Ramos (cell line): ENCODE data around the gene FEV.

Experiments
- in situ Hi-C: fragments of 300-500 bp; cut with MboI; formaldehyde crosslinking; loops from one replicate; pipeline ENCODE4 v1.14.3; 2022; ENCODE audit warnings: low sequenced_read_pairs; ENCODE audit not compliant: unreplicated experiment

The FEV gene

DNA sequence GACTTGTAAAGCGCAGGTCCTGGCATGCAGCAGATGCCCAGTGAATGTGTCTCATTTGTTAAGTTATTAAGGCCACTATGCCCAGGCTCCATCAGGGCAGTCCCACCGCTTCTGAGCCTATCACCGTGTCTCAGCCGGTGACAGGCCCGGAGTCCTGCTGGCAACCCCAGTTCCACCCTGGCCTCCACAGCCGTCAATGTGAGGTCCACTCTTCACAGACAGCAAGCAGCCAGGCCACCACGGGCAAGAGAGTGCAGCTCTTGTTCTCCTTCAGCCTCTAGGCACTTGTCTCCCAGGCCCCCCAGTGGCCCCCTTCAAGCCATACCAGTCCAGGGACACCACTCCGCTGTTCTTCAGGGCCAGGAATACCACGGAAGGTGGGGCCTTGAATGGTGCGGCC lies 33.7 kb upstream of the FEV start:
- in situ Hi-C loops, result no loop called here

DNA sequence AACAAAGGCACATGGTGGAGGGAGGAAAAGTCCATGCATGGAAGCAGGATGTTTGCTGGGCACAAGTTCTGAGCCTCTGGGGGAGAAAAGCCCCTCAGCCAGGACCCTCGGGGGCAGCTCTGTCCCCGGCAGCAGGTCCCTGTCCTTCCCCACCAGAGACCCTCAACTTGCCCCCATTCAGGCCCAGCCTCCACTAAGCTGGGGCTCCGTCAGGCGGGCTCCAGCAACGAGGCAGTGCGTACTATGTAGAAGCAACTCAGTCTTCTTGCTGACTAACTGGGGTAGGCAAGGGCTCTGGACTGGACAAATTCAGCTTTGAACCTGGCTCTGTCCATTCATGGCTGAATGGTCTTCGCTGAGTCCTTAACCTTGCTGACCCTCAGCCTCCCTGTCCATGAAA lies 33.3 kb upstream of the FEV start:
- in situ Hi-C loops, result no loop called here

DNA sequence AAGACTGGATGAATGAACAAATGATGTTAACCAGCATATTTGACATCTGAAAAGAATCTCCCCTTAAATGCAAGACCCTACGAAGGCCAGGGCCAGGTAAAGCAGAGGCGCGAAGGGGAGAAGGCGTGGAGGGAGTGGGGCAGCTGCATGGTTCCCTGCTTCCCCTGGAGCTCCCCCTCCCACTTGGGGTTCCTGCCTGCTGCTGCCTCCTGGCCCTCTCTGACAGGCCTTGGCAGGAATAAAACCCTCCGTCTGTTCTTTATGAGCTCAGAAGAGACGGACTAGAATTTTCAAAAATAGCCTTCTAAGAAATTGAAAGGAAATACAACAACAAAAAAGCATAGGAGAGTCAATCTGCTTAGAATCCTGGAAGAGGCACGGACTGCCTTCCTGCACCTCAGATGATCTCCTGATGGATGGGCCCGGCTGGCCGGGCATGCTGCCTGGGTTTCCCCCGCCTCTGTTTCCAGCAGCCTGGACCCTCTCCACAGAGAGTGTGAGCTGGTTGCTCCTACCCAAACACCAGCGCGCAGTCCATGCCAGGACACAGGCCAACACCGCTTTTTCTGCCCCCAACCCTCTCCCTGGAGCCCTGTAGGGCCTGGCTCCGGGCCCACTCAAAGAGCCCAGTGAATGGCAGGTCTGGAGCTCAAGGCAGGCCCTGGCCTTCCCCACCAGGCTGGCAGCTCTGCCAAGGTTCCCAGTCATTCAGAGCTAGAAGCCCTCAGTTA lies 32.4 kb upstream of the FEV start:
- in situ Hi-C loops, result no loop called here

DNA sequence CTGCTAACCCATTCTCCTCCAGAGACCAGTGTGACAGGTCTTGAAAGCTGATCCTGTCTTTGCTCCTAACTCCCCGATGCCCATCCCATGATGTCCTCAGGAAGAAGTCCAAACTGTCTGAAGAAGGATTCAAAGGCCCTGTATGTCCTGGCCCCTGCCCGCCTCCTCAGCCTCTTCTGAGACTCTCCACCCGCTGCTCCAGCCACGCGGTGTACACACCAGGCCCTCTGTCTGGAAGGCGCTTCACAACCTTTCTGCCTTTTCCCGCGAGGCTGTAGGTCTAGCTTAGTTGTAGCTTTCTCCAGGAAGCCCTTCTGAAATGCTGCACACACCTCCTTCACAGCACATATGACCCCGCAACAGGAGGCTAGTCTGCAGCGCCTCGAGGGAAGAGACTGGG lies 31.7 kb upstream of the FEV start:
- in situ Hi-C loops, result no loop called here

DNA sequence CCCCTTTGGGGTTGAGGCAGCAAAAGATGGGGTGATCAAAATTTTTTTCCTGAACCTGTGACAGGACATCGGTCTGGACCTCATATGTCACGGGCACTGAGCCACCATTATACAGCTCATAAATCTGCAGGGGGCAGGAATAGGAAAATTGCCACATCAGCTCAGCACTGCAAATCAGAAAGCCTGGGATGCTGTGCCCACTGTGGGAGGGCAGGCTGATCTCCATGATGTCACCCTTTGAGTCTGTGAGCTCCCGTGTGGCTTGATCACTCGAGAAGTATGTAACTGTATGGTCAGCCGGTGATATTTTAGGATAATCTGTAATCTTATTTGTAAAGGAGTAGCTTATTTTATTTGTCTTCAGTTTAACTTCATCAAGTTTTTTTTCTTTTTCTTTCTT lies 25.9 kb upstream of the FEV start:
- in situ Hi-C loops, result no loop called here

DNA sequence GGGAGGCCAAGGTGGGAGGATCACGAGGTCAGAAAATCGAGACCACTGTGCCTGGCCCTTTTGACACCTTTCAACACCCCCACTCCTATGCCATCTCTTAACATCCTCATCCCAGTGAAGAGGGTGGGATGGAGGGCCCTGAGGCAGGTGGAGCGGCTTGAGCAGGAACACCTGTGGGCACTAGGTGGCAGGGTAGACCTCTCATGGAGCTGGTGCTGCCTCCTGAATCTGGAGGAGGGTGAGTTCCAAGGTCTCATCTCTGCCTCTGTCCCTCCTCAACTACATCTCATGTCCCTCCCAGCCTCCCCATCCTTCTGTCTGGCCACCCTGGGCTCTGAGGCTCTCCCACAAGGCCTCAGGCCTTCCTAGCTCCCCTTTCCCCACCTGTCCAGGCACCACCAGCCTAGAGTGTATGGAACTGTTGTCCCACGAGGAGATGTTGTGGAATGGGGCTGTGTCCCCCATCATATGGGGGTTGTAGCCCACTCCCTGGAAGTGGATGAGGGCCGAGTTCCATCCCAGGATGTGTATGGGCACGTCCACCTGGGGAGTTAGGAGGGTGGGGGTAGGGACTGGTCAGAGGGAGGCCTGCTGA lies 25.3 kb upstream of the FEV start:
- in situ Hi-C loops, result no loop called here

DNA sequence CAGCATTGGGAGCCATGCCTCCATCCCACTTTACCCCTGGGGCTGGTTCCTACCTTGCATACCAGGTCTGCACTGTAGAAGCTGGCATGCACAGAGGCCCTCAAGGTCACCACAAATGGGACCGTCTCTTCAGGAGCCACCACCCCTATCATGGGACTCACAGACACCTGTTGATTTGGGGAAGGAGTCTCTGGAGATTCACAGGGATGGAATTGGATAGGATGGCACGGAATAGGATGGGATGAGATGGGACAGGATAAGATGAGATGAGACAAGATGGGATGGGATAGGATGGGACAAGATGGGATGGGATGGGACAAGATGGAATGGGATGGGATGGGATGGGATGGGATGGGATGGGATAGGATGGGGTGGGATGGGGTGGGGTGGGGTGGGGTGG lies 24.3 kb upstream of the FEV start:
- in situ Hi-C loops, result no loop called here

DNA sequence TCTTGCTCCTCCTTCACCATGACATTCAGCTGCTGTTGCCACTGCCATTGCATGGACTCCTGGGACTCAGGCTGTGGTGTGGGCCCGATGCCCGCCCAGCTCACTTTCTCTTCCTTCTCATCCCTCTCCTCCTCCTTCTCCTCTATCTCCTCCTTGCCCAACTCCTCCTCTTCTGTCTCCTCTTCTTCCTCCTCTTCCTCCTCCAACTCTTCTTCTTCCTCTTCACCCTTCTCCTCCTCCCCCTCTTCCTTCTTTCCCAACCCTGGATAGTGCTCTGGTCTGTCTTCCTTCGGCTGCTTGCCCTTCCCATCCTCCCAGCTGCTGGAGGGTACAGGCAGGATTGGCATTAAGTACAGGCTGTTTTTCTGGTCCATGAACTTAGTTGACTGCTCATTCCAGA lies 19.0 kb upstream of the FEV start:
- in situ Hi-C loops, result no loop called here

DNA sequence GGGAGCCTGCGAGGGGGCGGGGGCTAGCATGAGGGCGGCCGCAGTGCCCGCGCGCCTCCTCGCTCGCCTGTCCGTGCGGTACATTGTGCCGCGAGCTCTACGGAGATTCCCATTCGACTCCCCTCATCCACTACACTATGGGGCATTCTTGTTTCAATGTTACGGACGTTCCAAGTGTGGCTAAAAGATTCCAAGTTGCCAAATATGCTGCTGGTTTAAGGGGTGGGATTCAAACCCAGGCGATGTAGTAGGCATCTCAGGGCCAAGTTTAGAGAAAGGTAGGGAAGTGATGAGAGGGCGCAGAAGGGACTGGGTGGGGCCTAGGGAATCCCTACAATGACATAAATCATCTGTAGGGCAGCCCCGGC lies 18.3 kb upstream of the FEV start:
- in situ Hi-C loops, result no loop called here

DNA sequence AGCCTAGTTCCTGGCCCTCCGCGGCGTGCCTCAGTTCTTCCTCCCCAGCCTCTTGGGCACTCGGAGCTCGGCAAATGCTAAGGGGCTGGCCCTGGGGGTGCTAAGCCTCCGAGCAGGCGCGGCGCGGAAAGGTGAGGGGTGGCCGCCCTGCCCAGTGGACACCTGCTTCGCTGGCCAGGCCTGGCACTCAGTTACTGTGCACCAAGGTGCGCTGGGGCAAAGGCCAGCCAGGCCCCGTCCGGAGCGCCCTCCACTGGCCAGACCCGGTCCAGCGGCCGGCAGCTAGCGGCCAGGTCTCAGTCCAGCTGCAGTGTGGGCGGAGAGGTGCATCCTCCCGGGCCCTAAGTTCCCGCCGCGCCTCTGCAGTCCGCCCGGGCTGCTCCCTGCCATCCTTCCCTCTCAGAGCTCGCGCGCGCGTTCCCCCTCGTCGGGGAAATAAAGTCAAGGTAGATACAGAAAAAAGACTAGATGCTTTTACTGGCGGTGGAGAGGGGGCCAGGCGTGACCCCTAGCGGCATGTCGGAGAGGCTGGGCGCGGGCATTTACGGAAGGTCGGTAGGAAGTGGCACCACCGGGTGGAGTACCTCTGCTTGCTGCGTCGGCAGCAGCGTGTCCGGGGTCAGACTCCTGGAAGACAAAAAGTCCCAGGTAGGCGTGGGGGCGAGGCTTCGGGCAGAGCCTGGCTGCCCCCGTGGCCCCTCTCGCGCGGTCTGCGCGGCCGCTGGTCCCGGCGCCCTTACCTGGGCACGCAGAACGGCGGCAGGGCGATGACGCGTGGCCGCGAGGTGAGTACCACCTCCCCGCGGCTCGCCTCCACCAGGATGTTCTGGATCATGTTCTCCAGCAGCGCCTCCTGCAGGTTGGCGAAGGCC lies 17.6 kb upstream of the FEV start:
- in situ Hi-C loops, result no loop called here

DNA sequence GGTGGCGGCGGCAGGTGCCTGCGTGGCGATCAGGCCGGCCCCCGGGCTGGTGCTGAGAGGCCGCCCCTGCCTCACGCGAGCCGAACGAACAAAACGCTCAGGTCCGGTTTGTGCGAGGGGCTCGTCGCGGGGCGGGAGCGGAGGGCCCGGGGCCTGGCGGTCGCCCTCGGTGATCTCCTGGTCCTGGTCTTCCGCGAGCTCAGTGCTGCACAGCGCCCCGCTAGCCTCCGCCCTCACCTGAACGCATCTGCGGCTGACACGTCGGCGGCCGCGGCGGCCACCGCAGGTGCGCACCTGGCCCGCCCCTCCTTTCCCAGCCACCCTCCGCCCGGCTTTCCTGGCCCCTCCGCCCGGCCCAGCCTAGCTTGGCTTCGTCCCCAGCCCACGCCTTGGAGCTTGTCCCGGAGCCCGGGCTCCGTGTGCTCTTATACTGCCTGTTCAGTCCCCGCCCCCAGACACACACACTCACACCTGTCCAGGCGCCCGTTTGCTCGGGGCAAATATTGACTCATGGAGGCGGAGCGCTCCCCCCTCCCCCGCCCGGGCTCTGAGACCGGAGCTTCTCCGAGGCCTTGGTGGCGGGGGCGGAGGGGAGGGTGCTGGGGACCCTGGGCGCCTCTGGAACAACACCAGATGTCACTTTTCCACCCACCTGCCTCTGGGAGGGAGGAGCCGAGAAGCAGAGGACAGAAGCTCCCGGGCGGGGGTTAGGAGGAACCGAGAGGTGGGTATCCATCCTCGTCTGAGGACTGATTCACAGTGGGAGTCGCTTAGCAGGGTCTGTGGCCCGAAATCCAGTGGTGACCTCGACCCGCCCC lies 16.8 kb upstream of the FEV start:
- in situ Hi-C loops, result no loop called here

DNA sequence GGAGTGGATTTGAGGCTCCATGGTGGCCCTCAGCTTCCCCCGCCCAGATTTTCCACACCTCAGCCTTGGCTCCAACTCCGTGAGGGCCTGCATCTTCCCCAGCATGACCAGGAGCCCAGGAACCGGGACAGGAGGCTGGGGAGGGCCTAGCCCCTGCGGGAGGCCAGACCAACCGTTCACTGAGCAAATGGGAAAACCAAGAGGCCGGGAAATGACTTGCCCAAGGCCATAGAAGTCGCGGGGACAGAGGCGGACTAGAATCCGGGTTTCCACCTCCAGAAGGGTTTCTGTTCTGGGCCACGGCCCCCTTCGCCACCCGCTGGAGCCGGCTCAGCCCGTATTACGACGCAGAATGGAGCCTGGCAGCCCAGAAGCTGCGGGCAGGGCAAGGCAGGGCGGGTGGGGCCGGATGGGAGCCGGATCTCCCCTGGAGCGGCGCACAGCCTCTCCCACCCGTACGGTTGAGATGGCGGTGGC lies 16.2 kb upstream of the FEV start:
- in situ Hi-C loops, result no loop called here

DNA sequence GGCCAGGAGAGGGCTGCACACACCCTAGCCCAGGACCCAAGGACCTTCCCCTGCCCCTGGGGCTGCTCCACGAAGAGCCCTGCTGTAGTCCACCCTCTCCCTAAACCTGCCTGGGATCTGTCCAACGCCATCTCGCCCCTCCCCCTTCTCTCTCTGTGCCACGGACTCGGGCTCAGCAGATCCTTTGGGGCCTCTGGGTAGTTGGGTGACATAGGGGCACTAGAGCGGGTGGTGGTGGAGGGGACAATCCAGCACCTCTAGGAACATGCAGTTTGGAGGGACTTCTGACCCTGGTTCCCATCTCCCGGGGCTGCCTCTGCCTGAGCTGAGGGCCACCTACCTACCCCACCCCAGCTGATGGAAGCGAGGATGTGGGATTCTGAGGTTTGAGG lies 15.6 kb upstream of the FEV start:
- in situ Hi-C loops, result no loop called here

DNA sequence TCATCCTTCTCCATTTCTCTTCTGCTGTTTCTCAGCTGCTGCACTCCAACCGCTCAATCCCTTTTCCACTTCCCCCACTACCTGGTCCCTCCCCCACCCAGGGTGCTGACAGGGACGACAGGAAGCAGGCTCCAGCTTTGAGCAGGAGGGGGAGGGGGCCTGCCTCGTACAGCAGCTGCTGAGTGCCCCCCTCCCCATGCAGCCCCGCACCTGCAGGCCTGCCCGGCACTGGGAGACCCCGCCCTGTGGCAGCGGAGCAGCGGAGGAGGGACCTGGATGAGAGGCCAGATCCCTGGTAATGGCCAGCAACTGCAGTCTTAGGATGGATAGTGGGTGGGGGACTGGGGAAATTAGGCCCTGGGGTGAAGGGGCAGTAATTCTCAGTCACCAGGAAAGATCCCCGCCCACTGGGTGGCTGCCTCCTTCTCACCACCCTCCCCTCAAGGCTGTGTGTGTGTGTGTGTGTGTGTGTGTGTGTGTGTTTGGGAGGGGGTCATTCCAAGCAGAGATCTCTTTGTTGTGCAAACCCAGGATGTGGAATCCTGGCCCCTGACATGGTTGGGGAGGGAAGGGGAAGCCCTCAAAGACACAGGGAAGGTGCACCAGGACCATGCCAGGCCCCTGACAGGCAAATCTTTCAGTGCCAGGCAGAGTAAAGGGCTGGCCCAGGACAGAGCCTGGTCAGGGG lies 15.0 kb upstream of the FEV start:
- in situ Hi-C loops, result no loop called here

DNA sequence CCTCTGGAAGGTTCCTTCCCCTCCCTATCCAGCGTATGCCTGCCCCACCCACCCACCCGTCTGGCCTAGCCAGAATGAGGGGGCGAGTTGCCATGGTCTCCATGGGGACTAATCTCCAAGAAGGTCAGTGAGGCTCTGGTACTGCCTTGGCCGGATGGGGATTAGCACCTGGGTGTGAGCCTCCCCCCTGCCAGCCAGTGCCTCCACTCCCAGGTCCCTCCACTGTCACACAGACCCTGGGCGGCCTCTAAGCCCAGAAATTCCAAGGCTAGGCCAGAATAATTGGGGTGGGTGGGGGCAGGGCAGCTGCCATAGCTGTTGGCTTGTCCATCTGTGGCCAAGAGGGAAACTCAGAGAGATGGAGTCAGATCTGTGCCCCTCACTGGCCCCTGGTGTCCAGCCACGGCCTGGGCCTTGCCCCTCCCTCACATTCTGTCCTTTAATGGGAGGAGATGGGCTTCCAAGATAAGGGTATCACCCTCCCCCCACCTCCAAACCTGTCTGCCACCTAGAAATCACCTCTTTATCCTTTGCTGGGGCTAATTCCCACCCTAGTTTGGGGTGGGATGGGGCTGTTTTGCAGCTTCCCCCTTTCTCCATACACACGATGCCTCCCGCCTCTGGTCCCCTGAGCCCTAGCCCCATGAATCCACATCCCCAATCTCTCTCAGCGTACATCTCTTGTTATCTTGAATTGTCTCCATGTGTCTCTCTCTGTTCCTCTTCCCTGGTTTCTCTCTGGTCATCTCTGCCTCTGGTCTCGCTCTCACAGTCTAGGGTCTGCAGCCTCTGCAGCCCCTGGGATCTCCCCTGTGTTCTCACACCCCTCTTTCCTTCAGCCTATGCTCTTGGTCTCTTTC lies 14.3 kb upstream of the FEV start:
- in situ Hi-C loops, result no loop called here

DNA sequence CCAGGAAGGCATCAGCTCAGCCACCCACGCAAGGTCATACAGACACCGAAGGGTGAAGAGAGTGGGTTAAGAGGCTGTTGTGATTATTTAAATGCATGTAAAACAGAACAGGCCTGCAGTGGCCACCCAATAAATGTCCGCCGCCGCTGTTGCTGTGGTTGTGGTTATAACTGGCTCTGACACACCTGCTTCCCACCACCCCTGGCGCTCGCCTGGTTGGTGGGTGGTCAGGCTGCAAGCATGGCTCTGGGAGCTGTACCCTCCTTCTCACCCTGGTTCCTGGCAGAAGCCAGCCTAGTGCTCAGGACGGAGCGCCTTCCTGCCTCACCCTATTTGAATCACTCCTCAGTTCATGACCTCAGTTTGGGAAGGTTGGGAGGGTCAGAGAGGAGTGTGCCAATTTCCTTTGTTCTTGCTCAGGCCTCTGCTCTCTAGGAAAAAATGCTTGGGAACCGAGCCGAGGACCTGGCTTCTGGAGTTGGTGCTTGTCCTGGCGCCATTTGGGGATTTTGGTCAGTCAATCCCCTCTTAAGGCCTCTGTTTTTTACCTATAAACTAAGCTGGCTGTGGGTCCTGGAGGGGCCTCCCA lies 13.5 kb upstream of the FEV start:
- in situ Hi-C loops, result no loop called here

DNA sequence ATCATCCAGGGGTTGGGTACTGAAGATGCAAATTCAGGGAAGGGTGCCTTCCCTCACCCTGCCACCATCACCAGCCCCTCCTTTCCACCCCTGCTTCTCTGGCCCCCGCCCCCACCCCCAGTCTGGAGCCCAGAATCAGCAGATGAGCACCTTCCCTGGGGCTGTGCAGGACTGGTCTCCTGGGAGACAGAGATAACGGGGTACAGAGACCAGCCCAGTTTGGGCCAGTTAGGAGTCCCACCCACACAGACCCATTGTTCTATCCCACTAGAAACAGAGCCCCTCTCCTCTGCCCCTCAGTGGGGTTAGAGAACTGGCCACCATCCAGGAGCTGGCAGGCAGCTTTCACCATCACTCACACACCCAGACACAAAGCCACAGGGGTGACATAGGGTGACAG lies 12.7 kb upstream of the FEV start:
- in situ Hi-C loops, result no loop called here

DNA sequence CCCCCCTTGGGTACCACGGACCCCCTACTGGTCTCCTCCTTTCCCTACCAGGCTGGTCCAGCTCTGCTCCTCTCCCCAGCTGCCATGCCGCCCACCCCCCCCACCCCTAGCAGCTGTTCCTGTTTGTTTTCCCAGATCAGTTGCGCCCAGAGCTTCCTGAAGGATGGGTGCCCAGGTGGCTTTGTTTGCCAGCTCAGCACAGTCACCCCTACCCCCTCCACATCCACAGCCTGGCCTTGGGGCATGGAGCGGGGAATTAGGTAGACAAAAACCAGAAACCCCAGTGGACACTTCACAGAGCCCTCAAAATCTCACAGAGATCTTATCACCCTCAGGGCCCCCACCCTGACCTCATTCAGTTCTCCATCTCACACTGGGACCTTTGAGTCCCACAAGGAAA lies 12.0 kb upstream of the FEV start:
- in situ Hi-C loops, result no loop called here
